Kidney epithelial cell (primary cell): ENCODE data around the gene SIK3. TPM values are rescaled to one million over a fixed set of nuclear protein-coding genes. Genes with fewer than 3 reads are reported as not detected.

Experiments
- DNase-seq: peaks from one replicate; pipeline ENCODE4 v3.0.0-alpha.2; 2010; ENCODE audit warnings: low read depth
- H3K27me3 ChIP-seq: 2 replicates; pipeline ENCODE4 v1.6.0; 2011; ENCODE audit warnings: low read length; ENCODE audit not compliant: control insufficient read depth, insufficient read depth
- H3K36me3 ChIP-seq: 2 replicates; pipeline ENCODE4 v1.5.1; 2011; ENCODE audit warnings: low read length; ENCODE audit not compliant: control insufficient read depth, insufficient read depth
- H3K4me3 ChIP-seq: 2 replicates; pipeline ENCODE4 v1.5.1; 2011; ENCODE audit warnings: low read depth, mild to moderate bottlenecking, control low read depth, low read length
- CTCF ChIP-seq: IDR thresholded peaks from 2 replicates; pipeline ENCODE4 v1.5.1; 2011; ENCODE audit warnings: mild to moderate bottlenecking, moderate library complexity, low read length, control low read depth, inconsistent platforms; ENCODE audit not compliant: insufficient read depth, poor library complexity, severe bottlenecking
- total RNA-seq: library from RNA; depleted of rRNA; stranded (reverse); fragments of >200 nt; gene quantifications from 2 replicates; pipeline ENCODE4 v1.2.3, GENCODE V29; 2015

The SIK3 gene
- total RNA-seq, 1 donor from 2014 or later = 12.9 TPM

- no peak for DNase-seq
- Histone ChIP-seq H3K4me3 (no peak overlapping the region), H3K36me3 (peaks cover 1% of the 10 kb centered on the region), H3K27me3 (no peaks in the 10 kb centered on the region)
- TF ChIP-seq CTCF = no peak
Observed at GRCh38 chr11:116869610-116870009, 228.6 kb downstream of the SIK3 start.

GRCh38 chr11:116868066-116868465, 230.2 kb downstream of the SIK3 start:
- H3K27me3 ChIP-seq = no peaks in the 10 kb centered on the region
- peaks cover 1% of the 10 kb centered on the region for H3K36me3 ChIP-seq
- DNase-seq = no peak
- no peak for TF ChIP-seq CTCF
- no peak overlapping the region for H3K4me3 ChIP-seq

GRCh38 chr11:116867619-116868018, 230.6 kb downstream of the SIK3 start:
- no peak for TF ChIP-seq CTCF
- Histone ChIP-seq H3K36me3 (peaks cover 1% of the 10 kb centered on the region), H3K4me3 (no peak overlapping the region), H3K27me3 (no peaks in the 10 kb centered on the region)
- no peak for DNase-seq

GRCh38 chr11:116866804-116867455, 231.3 kb downstream of the SIK3 start:
- TF ChIP-seq CTCF = no peak
- no peak overlapping the region for H3K4me3 ChIP-seq
- DNase-seq = no peak
- no peaks in the 10 kb centered on the region for H3K27me3 ChIP-seq
- peaks cover 1% of the 10 kb centered on the region for H3K36me3 ChIP-seq

- Histone ChIP-seq H3K27me3 (no peaks in the 10 kb centered on the region), H3K36me3 (peaks cover 1% of the 10 kb centered on the region), H3K4me3 (no peak overlapping the region)
- no peak for TF ChIP-seq CTCF
- no peak for DNase-seq
Observed at GRCh38 chr11:116865696-116866095, 232.5 kb downstream of the SIK3 start.

- no peaks in the 10 kb centered on the region for H3K27me3 ChIP-seq
- no peak for TF ChIP-seq CTCF
- H3K36me3 ChIP-seq = no peaks in the 10 kb centered on the region
- DNase-seq = no peak
- H3K4me3 ChIP-seq = no peak overlapping the region
Observed at GRCh38 chr11:116864531-116864930, 233.7 kb downstream of the SIK3 start.
